ENCODE data around the gene NCAM2.

Gene NCAM2

GRCh38 chr21:21052672-21053071, 54.5 kb downstream of the NCAM2 start:
- H3K4me1 ChIP-seq (ENCODE audit: control insufficient read depth in 1 of 2, insufficient read depth in 2 of 2, low read length in 2 of 2) = no peaks in the 10 kb centered on the region
- no peak overlapping the region for H3K4me3 ChIP-seq (ENCODE audit: low read depth in 1 of 2, low read length in 2 of 2)
- no peak overlapping the region for H3K27ac ChIP-seq (ENCODE audit: low read depth, low read length)

GRCh38 chr21:21057349-21058062, 59.3 kb downstream of the NCAM2 start:
- Histone ChIP-seq H3K4me3 (ENCODE audit: low read depth in 1 of 2, low read length in 2 of 2) (no peak overlapping the region), H3K27ac (ENCODE audit: low read depth, low read length) (no peak overlapping the region), H3K9me3 (ENCODE audit: control insufficient read depth in 1 of 2, low read length in 2 of 2) (peaks cover 2 to 3% of the 10 kb centered on the region in 2 donors), H3K36me3 (ENCODE audit: control insufficient read depth in 1 of 2, insufficient read depth in 2 of 2, low read length in 2 of 2) (no peaks in the 10 kb centered on the region), H3K4me1 (ENCODE audit: control insufficient read depth in 1 of 2, insufficient read depth in 2 of 2, low read length in 2 of 2) (no peaks in the 10 kb centered on the region), H3K27me3 (ENCODE audit: control insufficient read depth in 1 of 2, insufficient read depth in 2 of 2, low read length in 2 of 2) (no peaks in the 10 kb centered on the region), H3K9ac (ENCODE audit: low read depth in 1 of 2, low read length in 2 of 2) (no peak overlapping the region)

More at GRCh38 chr21:21052672-21053071, 54.5 kb downstream of the NCAM2 start:
- H3K36me3 ChIP-seq (ENCODE audit: control insufficient read depth in 1 of 2, insufficient read depth in 2 of 2, low read length in 2 of 2) = no peaks in the 10 kb centered on the region
- no peaks in the 10 kb centered on the region for H3K27me3 ChIP-seq (ENCODE audit: control insufficient read depth in 1 of 2, insufficient read depth in 2 of 2, low read length in 2 of 2)
- H3K9me3 ChIP-seq (ENCODE audit: control insufficient read depth in 1 of 2, low read length in 2 of 2) = peaks cover 5 to 7% of the 10 kb centered on the region in 2 donors
- no peak overlapping the region for H3K9ac ChIP-seq (ENCODE audit: low read depth in 1 of 2, low read length in 2 of 2)

- Histone ChIP-seq H3K27ac (ENCODE audit: low read depth, low read length) (no peak overlapping the region), H3K27me3 (ENCODE audit: control insufficient read depth in 1 of 2, insufficient read depth in 2 of 2, low read length in 2 of 2) (no peaks in the 10 kb centered on the region), H3K9ac (ENCODE audit: low read depth in 1 of 2, low read length in 2 of 2) (no peak overlapping the region), H3K9me3 (ENCODE audit: control insufficient read depth in 1 of 2, low read length in 2 of 2) (peaks cover 0 to 3% of the 10 kb centered on the region in 2 donors), H3K4me1 (ENCODE audit: control insufficient read depth in 1 of 2, insufficient read depth in 2 of 2, low read length in 2 of 2) (no peaks in the 10 kb centered on the region), H3K4me3 (ENCODE audit: low read depth in 1 of 2, low read length in 2 of 2) (no peak overlapping the region), H3K36me3 (ENCODE audit: control insufficient read depth in 1 of 2, insufficient read depth in 2 of 2, low read length in 2 of 2) (no peaks in the 10 kb centered on the region)
Measured at GRCh38 chr21:21063828-21064227, 65.6 kb downstream of the NCAM2 start.

- Histone ChIP-seq H3K27me3 (ENCODE audit: control insufficient read depth in 1 of 2, insufficient read depth in 2 of 2, low read length in 2 of 2) (no peaks in the 10 kb centered on the region), H3K4me3 (ENCODE audit: low read depth in 1 of 2, low read length in 2 of 2) (no peak overlapping the region), H3K36me3 (ENCODE audit: control insufficient read depth in 1 of 2, insufficient read depth in 2 of 2, low read length in 2 of 2) (no peaks in the 10 kb centered on the region), H3K4me1 (ENCODE audit: control insufficient read depth in 1 of 2, insufficient read depth in 2 of 2, low read length in 2 of 2) (no peaks in the 10 kb centered on the region), H3K27ac (ENCODE audit: low read depth, low read length) (no peak overlapping the region), H3K9me3 (ENCODE audit: control insufficient read depth in 1 of 2, low read length in 2 of 2) (peaks cover 0 to 5% of the 10 kb centered on the region in 2 donors), H3K9ac (ENCODE audit: low read depth in 1 of 2, low read length in 2 of 2) (no peak overlapping the region)
Measured at GRCh38 chr21:21064353-21064752, 66.1 kb downstream of the NCAM2 start.

- H3K27ac ChIP-seq (ENCODE audit: low read depth, low read length) = no peak overlapping the region
- H3K9ac ChIP-seq (ENCODE audit: low read depth in 1 of 2, low read length in 2 of 2) = no peak overlapping the region
- H3K4me1 ChIP-seq (ENCODE audit: control insufficient read depth in 1 of 2, insufficient read depth in 2 of 2, low read length in 2 of 2) = no peaks in the 10 kb centered on the region
- peaks cover 2 to 6% of the 10 kb centered on the region in 2 donors for H3K9me3 ChIP-seq (ENCODE audit: control insufficient read depth in 1 of 2, low read length in 2 of 2)
- H3K4me3 ChIP-seq (ENCODE audit: low read depth in 1 of 2, low read length in 2 of 2) = no peak overlapping the region
- H3K27me3 ChIP-seq (ENCODE audit: control insufficient read depth in 1 of 2, insufficient read depth in 2 of 2, low read length in 2 of 2) = no peaks in the 10 kb centered on the region
- H3K36me3 ChIP-seq (ENCODE audit: control insufficient read depth in 1 of 2, insufficient read depth in 2 of 2, low read length in 2 of 2) = no peaks in the 10 kb centered on the region
Measured at GRCh38 chr21:21067375-21067774, 69.2 kb downstream of the NCAM2 start.

- H3K27ac ChIP-seq (ENCODE audit: low read depth, low read length) = no peak overlapping the region
- H3K9ac ChIP-seq (ENCODE audit: low read depth in 1 of 2, low read length in 2 of 2) = no peak overlapping the region
- H3K36me3 ChIP-seq (ENCODE audit: control insufficient read depth in 1 of 2, insufficient read depth in 2 of 2, low read length in 2 of 2) = no peaks in the 10 kb centered on the region
- H3K4me3 ChIP-seq (ENCODE audit: low read depth in 1 of 2, low read length in 2 of 2) = no peak overlapping the region
- no peaks in the 10 kb centered on the region for H3K4me1 ChIP-seq (ENCODE audit: control insufficient read depth in 1 of 2, insufficient read depth in 2 of 2, low read length in 2 of 2)
- peaks cover 2 to 7% of the 10 kb centered on the region in 2 donors for H3K9me3 ChIP-seq (ENCODE audit: control insufficient read depth in 1 of 2, low read length in 2 of 2)
- H3K27me3 ChIP-seq (ENCODE audit: control insufficient read depth in 1 of 2, insufficient read depth in 2 of 2, low read length in 2 of 2) = no peaks in the 10 kb centered on the region
Measured at GRCh38 chr21:21074305-21074704, 76.1 kb downstream of the NCAM2 start.

GRCh38 chr21:21076051-21076450, 77.8 kb downstream of the NCAM2 start:
- Histone ChIP-seq H3K27me3 (ENCODE audit: control insufficient read depth in 1 of 2, insufficient read depth in 2 of 2, low read length in 2 of 2) (no peaks in the 10 kb centered on the region), H3K4me1 (ENCODE audit: control insufficient read depth in 1 of 2, insufficient read depth in 2 of 2, low read length in 2 of 2) (no peaks in the 10 kb centered on the region), H3K4me3 (ENCODE audit: low read depth in 1 of 2, low read length in 2 of 2) (no peak overlapping the region), H3K36me3 (ENCODE audit: control insufficient read depth in 1 of 2, insufficient read depth in 2 of 2, low read length in 2 of 2) (no peaks in the 10 kb centered on the region), H3K27ac (ENCODE audit: low read depth, low read length) (no peak overlapping the region), H3K9me3 (ENCODE audit: control insufficient read depth in 1 of 2, low read length in 2 of 2) (peaks cover 0 to 5% of the 10 kb centered on the region in 2 donors), H3K9ac (ENCODE audit: low read depth in 1 of 2, low read length in 2 of 2) (no peak overlapping the region)

- no peaks in the 10 kb centered on the region for H3K27me3 ChIP-seq (ENCODE audit: control insufficient read depth in 1 of 2, insufficient read depth in 2 of 2, low read length in 2 of 2)
- no peak overlapping the region for H3K9ac ChIP-seq (ENCODE audit: low read depth in 1 of 2, low read length in 2 of 2)
- no peak overlapping the region for H3K27ac ChIP-seq (ENCODE audit: low read depth, low read length)
- H3K4me1 ChIP-seq (ENCODE audit: control insufficient read depth in 1 of 2, insufficient read depth in 2 of 2, low read length in 2 of 2) = no peaks in the 10 kb centered on the region
- H3K36me3 ChIP-seq (ENCODE audit: control insufficient read depth in 1 of 2, insufficient read depth in 2 of 2, low read length in 2 of 2) = no peaks in the 10 kb centered on the region
- H3K4me3 ChIP-seq (ENCODE audit: low read depth in 1 of 2, low read length in 2 of 2) = no peak overlapping the region
- peaks cover 0 to 5% of the 10 kb centered on the region in 2 donors for H3K9me3 ChIP-seq (ENCODE audit: control insufficient read depth in 1 of 2, low read length in 2 of 2)
Measured at GRCh38 chr21:21076491-21076890, 78.3 kb downstream of the NCAM2 start.

GRCh38 chr21:21079646-21080045, 81.4 kb downstream of the NCAM2 start:
- H3K27me3 ChIP-seq (ENCODE audit: control insufficient read depth in 1 of 2, insufficient read depth in 2 of 2, low read length in 2 of 2) = no peaks in the 10 kb centered on the region

GRCh38 chr21:21084179-21084578, 86.0 kb downstream of the NCAM2 start:
- peaks cover 0 to 4% of the 10 kb centered on the region in 2 donors for H3K9me3 ChIP-seq (ENCODE audit: control insufficient read depth in 1 of 2, low read length in 2 of 2)
- no peaks in the 10 kb centered on the region for H3K4me1 ChIP-seq (ENCODE audit: control insufficient read depth in 1 of 2, insufficient read depth in 2 of 2, low read length in 2 of 2)
- H3K4me3 ChIP-seq (ENCODE audit: low read depth in 1 of 2, low read length in 2 of 2) = no peak overlapping the region
- no peak overlapping the region for H3K27ac ChIP-seq (ENCODE audit: low read depth, low read length)
- no peak overlapping the region for H3K9ac ChIP-seq (ENCODE audit: low read depth in 1 of 2, low read length in 2 of 2)
- no peaks in the 10 kb centered on the region for H3K27me3 ChIP-seq (ENCODE audit: control insufficient read depth in 1 of 2, insufficient read depth in 2 of 2, low read length in 2 of 2)
- H3K36me3 ChIP-seq (ENCODE audit: control insufficient read depth in 1 of 2, insufficient read depth in 2 of 2, low read length in 2 of 2) = no peaks in the 10 kb centered on the region

More at GRCh38 chr21:21079646-21080045, 81.4 kb downstream of the NCAM2 start:
- Histone ChIP-seq H3K9ac (ENCODE audit: low read depth in 1 of 2, low read length in 2 of 2) (no peak overlapping the region), H3K36me3 (ENCODE audit: control insufficient read depth in 1 of 2, insufficient read depth in 2 of 2, low read length in 2 of 2) (no peaks in the 10 kb centered on the region), H3K4me1 (ENCODE audit: control insufficient read depth in 1 of 2, insufficient read depth in 2 of 2, low read length in 2 of 2) (no peaks in the 10 kb centered on the region), H3K9me3 (ENCODE audit: control insufficient read depth in 1 of 2, low read length in 2 of 2) (no peaks in the 10 kb centered on the region), H3K4me3 (ENCODE audit: low read depth in 1 of 2, low read length in 2 of 2) (no peak overlapping the region), H3K27ac (ENCODE audit: low read depth, low read length) (no peak overlapping the region)
